ENCODE measurements around the gene NCF2.
"Not testable (repeated sequence)": the region's sequence is repeated elsewhere in the genome, so short reads cannot be mapped to it uniquely, and the experiment has no call there.

NCF2 gene

DNA sequence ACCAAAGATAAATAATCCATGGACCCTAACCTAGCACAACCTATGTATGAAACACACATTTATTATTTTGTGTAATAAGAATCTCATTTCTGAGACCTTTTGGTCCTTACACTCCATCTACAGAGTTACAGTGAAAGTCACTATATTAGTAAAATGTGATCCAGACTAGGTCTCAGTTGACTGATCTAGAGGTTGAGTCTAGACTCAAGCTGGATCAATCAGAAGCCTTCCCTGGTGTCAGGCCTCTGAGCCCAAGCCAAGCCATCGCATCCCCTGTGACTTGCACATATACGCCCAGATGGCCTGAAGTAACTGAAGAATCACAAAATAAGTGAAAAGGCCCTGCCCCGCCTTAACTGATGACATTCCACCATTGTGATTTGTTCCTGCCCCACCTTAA, 22.7 kb upstream of the NCF2 start:
- not testable (repeated sequence) for DNase-seq

DNA sequence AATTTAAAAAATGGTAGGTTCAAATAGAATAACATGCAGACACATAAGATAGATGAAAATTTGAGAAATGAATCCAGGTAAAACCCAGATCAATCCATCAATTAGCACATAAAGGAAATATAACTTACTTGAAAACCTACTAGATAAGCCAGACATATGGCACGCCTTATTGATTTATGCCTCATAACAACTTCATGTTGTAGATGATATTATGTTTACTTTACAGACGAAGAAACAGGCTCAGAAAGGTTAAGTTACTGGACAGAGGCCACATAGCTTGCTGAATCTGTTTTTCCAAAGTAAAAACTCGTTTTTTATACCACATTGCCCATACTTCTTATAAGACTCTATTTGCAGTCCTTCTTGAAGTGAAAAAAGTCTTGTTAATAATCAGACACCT, 22.1 kb upstream of the NCF2 start:
- DNase-seq, result no peak

DNA sequence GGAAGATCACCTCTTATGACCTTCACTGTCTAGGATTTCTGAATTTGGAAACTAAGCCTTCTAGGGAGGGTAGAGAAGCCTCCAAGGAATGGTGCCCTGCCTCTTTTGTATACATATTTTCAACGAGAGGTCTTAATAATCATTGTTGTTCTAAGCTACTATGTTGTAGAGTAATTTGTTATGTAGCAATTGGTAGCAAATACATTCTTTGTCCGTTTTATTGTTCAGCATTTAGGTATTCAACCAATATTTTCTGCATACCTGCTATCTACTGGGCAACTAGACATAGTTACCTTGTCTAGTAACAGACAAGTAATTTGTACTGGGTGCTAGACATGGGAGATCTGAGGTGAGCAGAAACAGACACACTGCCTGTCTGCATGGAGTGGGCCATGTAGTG, 20.8 kb upstream of the NCF2 start:
- DNase-seq, result no peak

DNA sequence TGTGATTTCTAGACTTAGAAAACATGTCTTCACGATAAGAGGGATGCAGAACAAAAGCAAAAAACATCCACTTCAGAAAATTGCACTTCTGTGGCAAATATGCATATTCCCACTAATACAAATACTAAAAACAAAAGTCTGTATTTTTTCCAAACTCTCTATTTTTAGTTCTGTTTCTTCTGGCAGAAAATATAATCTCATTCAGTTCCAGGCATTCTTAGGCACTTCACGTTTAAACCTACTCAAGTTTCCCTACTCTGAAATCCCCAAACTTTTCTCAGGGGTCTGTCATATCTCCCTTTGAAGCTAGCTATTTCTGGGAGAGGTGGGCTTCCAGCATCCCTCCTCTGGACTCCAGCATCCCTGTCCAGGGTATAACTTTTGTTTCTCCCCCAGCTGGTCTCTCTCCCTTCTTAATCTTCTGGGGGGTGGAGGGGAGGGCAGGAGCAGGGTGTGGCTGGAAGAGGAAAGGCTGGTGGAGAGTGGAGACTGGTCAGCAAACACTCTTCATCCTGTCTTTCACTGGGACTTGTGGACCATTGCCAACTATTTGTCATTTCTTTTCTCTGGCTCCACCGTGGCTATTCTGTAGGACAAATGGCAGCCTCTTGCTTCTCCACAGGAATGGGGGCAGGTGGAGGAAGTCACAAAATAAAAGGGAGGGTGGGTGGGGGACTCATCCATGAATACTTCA, 19.6 kb upstream of the NCF2 start:
- DNase-seq, result no peak

DNA sequence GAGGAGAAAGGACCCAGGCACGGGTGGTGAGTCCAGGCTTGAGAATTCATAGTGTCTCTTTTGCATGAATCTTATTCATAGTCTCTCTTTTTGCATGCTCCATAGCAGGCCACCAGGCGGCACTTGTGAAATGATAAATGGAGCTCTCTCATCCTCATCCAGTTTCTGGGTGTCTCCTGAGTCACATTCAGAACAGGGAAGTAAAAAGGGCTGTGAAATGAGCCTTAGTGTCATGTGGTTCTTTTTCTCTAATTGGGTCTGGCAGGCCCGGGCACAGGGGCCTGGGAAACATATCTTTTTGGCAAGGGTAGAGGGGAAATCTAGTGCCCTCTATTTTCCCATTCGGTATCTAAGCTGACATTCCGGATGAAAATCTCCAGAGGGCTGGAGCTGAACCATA, 19.1 kb upstream of the NCF2 start:
- DNase-seq, result peak in 39 of 56 donors; percentile 14 to 88 (median 50)

DNA sequence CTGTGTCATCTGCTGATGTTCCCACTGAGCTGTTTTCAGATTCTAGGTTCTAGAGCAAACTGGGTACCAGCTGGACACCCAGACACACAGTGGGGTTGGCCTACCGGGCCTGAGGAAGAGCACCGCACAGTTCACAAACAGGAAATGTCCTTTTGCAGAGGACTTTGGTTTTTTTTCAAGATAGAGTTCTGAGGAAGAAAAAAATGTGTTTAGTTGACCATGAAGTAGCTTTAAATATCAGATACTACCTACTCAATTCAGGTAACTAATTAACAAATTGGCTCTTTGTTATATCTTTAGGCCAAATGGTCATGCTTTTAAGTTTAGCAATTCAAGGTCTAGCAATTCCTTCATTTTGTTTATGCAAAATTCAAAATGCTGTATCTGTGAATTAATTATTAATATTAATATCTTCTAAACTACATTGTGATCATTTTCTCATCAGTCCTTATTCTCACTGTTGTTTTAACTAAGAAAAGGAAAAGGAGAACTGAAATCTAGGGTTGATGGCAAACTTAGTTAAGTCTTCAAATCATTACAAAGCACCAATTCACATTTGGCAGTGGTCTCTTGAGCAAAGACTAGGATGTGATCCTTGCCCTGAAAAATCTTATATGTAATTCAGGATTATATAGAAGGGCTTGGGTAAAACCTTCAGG, 17.2 kb upstream of the NCF2 start:
- no peak for DNase-seq

DNA sequence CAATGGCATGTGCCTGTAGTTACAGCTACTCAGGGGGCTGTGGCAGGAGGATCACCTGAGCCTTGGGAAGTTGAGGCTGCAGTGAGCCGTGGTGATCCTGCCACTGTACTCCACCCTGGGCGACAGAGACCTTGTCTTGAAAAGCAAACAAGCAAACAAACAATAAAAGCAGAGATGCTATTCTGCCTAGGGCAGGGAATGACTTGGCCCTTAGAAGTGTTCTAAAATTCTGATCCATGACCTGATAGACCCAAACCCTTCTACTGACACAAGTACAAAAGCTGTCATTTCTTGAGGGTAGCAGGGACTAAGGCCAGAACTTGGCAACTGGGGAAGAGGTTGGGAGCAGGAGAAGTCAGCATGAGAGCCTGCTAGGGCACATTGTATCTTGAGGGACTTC, 15.6 kb upstream of the NCF2 start:
- DNase-seq, result no peak

DNA sequence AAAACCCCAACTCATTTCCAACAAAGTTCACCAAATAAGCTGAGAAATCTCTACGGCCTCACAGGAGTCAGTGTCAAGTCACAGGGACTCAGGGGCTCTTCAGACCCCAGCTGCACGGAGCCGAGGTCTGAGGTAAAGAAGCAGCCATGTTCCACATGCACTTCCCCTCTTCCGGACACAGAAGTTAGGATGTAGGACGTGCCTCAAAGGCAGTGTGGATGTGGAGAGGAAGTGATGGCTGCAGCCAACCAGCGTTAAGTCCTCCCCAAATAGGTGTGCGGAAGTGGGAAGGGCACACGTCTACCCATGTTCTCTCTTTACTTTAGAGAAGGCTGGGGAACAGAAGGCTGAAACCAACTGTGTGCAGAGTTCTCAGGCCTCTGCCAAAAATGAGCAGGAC, 14.6 kb upstream of the NCF2 start:
- peak in 1 of 56 donors; percentile 6 for DNase-seq

DNA sequence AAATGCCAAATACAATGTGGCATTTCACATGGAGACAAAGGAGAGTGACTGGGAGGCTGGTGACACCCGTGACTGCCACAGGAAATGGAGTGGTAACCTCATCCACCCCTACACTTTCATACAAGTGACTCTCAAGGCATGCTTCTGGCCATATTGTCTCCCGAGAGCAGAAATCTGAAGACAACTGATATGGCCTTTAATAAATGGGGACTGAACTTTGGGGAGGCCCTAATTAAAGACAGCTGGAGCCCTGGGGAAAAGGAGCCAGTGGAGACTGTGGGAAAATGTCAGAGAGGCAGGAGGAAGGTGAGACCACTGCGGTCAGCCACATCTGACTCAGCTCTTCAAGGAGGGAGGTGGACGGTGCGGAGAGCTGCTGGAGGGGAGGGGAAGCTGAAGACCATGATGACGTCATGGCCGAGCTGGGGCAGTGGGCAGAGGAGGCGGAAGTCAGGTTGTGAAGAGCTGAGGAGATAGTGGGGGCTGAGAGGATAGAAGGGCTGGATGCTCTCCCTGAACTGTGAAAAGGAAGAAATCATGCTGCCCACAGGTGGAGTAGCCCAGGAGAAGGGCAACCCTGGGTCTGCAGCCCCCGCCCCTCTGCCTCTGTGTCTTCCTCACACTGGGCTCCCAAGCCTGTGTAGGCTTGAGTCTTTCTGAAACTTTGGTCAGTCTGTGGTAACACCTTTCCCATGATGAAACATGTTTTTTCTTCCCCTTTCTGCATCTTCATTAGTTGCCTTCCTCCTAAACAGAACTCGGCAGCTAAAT, 14.0 kb upstream of the NCF2 start:
- DNase-seq, result no peak

DNA sequence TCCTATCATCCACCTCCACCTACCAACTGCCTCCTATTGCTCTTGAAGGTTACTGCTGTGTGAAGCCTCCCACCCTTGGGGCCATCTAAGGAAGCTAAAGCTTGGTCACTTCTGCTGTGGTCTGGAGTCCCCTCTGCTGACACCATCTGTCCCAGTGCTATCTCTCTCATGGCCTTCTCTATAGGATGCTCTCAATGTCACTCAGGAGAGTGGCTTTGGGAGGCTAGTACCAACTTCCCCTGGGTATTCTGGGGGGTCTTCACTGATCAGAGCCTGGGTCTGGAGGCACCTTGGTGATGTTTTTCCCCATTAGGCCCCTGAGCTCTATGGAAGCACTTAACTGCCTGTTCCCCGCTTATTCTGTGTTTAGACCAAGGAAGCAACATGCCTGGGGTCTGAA, 12.3 kb upstream of the NCF2 start:
- no peak for DNase-seq

DNA sequence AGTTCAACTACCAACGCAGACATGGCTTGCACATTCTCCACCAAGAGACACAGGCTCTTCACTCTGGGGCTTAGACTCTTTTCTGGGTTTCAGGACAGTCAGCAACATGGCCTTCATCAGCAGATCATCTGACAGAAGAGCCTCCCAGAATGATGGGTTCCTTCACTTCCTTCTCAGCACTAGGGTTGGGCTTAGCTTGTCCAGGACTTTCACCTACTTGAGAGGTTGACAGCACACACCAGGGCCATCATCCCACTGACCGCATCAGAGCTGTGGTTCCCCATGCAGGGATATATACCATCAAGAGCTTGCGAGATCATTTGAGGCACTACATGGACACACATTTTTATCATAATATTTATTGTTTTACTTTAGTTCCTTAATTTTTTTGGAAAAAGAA, 10.4 kb upstream of the NCF2 start:
- DNase-seq, result no peak

DNA sequence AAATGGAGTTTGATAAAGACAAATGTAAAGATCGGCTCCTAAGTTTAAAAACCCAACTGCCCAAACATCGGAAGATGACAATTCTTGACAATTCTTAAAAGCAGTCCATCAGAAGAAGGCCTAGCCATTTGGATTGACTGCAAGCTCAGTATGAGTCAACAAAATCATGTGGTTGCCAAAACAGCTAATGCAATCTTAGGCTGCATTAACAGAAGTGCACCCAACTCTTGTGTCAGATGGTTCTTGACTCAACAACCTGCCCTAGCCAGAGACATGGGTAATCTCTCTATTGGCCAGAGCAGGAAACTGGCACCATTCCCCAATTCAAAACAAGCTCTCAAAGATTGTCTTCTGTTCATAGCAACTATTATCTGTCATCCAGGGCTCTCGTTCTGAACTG, 9.9 kb upstream of the NCF2 start:
- peak in 1 of 56 donors; percentile 33 for DNase-seq

DNA sequence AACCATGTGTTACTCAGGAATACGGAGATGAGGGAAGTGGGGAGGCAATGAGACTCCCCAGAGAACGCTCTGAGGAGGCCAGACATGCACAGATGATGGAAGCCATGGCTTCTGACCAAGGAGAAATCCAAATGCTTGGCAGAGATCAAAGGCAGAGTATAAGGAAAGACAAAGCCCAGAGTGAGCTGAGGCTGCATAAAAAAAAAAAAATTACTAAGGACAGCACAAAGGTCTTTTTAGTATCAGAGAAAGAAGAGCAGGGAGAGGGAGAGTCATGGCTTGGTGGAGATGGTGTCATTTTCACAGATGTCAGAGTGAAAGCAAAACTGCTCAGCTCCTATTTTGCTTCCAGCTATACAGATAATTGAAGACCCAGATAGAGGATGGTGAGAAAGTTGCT, 8.1 kb upstream of the NCF2 start:
- DNase-seq, result no peak

DNA sequence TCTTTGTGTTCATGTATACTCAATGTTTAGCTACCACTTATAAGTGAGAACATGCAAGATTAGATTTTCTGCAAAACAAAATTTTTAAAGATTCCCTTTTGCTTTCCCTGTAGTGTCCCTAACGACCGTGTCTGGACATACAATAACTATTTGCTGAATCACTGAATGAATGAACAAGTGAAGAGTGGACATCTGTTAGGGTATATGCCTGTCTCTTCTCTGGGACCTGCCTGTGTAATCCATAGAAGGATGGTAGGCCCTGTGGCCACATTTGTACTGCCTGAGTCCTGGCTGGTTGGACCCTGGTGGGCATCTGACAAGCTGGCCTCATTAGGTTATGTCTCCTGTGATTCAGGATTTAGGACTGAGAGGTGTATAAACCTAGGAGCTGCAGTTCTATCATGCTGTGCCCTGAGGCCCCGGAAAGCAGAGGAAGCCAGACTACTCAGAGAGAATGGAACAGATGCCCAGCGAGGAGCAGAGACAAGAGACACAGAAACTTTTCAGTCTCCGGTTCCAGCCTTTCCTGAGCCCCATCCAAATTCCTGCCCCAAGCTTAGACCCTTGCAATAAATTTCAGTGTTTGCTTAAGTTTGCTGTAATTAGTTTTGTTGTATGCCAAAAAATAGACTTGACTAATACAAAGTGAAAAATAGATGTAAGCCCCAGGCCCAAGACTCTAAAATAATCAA, 7.5 kb upstream of the NCF2 start:
- no peak for DNase-seq

DNA sequence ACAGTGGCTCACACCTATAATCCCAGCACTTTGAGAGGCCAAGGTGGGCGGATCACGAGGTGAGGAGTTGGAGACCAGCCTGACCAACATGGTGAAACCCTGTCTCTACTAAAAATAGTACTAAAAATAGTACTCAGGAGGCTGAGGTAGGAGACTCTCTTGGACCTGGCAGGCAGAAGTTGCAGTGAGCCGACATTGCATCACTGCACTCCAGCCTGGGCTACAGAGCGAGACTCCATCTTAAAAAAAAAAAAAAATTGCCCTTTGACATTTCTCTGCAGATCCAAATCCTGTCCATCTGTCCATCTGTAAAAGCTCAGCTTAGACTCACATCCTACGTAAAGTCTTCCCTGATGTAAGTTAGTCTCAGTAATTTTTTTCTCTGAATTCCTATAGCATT, 6.2 kb upstream of the NCF2 start:
- DNase-seq, result no peak

DNA sequence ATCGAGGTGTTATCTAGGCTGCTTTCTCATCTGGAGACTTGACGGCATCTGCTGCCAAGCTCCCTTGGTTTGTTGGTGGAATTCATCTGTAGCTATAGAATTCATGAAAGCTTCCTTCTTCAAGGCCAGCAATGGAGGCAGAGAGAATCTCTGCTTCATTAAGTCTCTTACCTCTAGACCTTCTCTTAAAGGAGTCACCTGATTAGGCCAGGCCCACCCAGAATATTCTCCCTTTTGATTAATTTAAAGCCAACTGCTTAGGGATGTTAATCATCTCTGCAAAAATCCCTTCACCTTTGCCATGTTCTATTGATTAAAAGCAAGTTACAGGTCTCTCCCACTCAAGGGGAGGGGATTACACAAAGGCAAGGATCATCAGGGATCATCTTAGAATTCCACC, 5.3 kb upstream of the NCF2 start:
- DNase-seq, result no peak

DNA sequence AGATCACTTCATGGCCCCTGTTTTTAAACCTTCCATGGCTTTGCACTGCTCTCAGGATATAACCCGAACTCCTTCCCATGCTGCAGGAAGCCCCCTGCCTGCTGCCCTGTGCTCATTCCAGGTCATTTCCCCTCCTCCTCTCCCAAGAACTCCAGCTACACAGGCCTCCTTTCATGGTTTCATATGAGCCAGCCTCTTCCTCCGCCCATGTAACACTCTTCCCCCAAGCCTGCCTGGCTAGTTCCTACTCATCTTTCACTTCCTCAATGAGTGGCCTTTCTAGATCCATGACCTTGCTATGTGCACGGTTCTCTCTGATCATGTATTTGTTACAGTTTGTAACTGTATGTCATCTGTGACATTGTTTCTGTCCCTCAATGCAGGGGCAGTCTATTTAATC, 3.1 kb upstream of the NCF2 start:
- peak in 2 of 56 donors; percentile 17 to 42 for DNase-seq

DNA sequence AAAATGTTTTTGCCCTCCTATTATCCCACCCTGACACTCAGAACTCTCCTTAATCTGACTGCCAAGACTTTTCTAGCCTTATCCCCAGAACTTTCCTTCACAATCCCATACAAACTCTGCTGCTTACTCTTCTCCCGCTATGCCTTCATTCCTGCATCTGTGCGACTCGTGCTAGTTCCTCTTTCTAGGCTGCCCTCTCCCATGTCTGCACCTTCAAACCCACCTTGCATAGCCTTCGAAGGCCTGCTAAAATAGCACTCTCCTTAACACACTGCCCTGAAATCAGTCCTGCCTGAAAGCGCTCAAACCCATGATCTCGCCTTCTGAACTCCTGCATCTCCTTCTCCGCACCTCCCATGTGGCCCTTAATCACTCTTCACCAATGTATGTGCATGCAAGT, 2.5 kb upstream of the NCF2 start:
- no peak for DNase-seq

DNA sequence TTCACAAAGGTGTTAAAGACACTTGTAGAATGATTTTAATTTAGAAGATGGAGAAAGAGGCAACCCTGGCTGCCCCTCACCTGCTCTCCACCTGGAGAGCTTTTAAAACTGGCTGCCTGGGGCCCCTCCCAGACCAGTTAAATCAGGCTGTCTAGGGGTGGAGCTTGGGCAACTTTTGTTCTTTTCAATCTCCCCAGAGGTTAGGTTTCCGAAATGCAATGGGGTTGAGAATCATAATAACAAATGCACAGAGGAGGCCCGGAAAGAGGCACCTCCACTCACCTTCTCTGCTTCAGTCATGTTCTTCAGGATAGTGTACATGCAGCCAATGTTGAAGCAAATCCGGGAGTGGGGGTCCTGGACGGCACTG, 400 bp downstream of the NCF2 start:
- DNase-seq, result no peak

DNA sequence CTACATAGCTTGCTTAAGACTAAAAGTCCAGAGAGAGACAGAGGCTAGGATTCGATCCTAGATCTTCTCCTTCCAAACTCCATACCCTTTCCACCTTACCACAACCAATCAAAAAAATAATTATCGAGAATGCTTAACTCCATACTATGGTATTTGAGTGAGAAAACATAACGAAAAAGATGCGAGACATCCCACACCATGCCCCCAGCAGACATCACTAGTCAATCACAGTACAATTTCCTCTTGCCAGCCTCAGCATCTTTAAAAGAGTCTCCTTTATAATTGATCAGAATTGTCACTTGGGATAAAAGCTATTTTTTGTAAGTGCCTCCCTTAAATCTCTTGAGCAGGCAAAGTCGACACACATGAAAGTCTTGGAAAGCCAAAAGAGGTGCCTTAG, 875 bp downstream of the NCF2 start:
- no peak for DNase-seq

DNA sequence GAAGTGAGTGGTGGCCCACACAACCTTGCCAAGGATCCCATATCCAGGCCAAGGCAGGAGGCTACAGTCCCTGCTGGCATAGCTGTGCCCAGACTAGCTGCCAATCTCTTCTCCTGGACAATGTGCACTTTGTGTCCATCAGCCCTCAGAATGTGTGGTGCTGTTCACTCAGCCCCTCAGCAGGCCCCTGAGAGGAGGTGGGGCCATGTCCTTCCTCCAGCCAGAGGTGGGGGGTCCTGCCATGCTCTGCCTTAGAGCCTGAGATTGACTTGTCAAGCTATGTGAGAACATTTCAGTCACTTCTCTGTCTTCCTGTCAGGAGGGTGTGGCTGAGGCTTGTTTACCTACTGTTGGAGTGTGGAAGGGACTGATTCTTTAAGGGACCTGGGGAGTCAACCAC, 1.4 kb downstream of the NCF2 start:
- peak in 21 of 56 donors; percentile 12 to 78 (median 40) for DNase-seq

DNA sequence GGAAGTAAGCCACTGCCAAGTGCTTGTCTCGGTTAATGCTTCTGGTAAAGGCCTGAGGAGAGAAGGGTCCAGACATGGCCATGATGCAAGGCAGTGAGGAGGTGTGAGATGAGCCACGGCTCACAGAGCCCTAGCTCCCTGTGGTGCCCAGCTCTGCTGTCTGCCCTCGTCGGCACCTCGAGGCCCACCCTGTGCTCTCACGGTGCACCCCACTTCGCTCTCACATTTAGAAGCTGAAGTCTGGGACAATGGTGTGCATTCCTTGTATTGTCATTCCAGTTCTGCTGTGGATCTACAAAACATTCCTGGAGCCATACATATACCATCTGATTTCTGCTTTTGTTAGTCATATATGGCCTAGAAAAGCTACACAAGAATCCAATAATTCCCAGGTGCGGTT, 3.3 kb downstream of the NCF2 start:
- DNase-seq, result no peak
